Measurements from ENCODE around the gene MSRB2. TPM values are rescaled to one million over a fixed set of nuclear protein-coding genes. Genes with fewer than 3 reads are reported as not detected.
A peak's percentile ranks its signal among the peaks of the same experiment; 100 is the strongest.

MSRB2 gene
- total RNA-seq: 1 to 10 TPM; 6.0 to 9.7 TPM

DNA sequence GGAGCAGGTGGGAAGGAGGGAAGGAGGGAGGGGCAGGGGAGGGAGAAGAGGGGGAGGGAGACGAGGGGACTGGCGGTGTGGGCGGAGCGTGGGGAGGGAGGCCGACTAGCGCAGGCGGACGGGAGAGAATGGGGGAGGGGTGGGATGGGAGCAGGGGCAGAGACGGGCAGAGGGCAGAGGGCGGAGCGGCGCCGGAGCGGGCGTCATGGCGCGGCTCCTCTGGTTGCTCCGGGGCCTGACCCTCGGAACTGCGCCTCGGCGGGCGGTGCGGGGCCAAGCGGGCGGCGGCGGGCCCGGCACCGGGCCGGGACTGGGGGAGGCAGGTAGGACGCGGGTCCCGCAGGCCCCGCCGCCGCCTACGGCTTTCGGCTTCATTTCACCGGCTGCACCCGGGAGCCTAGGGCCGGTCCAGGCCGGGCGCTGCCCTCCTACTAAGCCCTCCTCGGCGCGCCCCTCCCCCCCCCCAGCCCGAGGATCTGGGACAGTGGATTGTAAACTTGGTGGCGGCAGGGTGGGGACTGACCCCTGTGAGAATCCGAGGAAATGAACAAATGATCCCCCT, at the start of gene MSRB2:
MSRB2 (plus strand) TSS at position 176 of the 562 bp plus-strand sequence; CDS start at position 206, 30 bp downstream.
- H3K27me3 Mint-ChIP-seq: peaks cover 19% of the 10 kb centered on the region
- DNase-seq (peak; percentile 88), ATAC-seq (peak; percentile 87)
- H3K36me3 Mint-ChIP-seq: no peaks in the 10 kb centered on the region
- H3K9me3 Mint-ChIP-seq (ENCODE audit: low read depth): no peaks in the 10 kb centered on the region
- peak within 1 kb of the TSS; percentile 83 for H3K27ac Mint-ChIP-seq
- H3K4me3 Mint-ChIP-seq: peak within 1 kb of the TSS; percentile 89
- CTCF ChIA-PET: no interaction called here
- H3K4me1 Mint-ChIP-seq: peaks cover 21% of the 10 kb centered on the region

DNA sequence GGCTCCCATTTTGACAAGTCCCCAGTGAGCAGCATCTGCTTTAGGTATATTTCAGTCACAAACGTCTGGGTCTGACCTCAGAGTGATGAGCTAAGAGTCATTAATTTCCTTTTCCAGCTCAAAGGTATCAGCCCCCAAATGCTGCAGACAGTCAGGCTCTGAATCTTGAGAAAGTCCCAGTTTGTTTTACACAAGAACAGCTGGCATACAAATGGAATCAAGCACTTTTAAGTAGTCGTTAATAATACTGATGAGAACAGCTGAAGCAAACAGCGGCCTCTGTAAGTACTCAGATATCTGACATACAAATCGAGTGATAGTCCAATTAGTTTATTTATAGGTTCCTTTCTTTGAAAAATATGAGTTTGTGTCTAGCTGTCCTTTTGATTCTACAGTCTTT, 49.4 kb upstream of the MSRB2 start:
- Mint-ChIP-seq H3K27ac (no peak overlapping the region), H3K36me3 (no peaks in the 10 kb centered on the region), H3K9me3 (ENCODE audit: low read depth) (no peaks in the 10 kb centered on the region), H3K4me1 (no peaks in the 10 kb centered on the region), H3K27me3 (peaks cover 5% of the 10 kb centered on the region), H3K4me3 (no peak overlapping the region)
- CTCF ChIA-PET: interaction anchor here (1.4 kb wide), 1 partner anchor 27 kb away, joined by 3 read pairs; no protein-coding TSS in a partner anchor
- ATAC-seq (no peak), DNase-seq (no peak)

DNA sequence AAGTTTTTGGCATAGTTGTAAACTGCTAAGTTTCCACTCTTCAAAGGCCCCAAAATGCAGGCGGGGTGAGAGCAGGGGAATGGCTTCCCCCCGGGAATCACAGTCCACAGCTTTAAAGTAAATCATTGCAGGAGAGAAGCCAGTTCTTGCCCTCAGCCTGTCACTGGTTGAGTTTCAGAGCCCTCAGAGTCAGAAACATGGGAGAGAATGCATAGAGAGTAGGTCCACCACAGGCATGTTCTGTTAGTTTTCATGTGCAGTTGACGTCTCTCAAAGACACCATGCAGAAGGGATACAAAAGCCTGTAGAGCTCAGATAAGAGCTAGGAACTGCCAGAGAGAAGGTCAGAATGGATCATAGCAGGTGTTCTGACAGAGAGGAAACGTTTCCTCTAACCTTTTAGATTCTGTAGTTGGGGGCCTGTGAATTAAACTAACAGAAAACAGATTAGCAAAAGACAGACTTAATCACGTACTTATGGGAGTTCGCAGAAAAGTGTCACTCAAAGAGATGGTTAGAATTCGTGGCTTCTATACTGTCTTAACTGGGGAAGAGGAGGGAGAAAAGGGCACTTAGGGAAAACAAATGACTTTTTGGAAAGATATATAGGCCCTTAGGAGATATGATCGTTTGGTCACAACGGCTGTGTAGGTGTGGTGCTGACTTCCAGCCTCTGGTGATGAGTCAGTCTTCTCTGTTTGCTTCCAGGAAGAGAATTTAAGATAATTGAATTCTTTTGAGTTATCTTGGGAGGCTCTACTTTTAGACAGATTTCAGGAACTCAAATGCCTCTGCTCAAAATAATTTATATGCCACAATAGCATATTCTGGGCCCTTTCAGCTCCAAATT, 48.0 kb upstream of the MSRB2 start:
- H3K36me3 Mint-ChIP-seq: no peaks in the 10 kb centered on the region
- peaks cover 11% of the 10 kb centered on the region for H3K27me3 Mint-ChIP-seq
- no peak for ATAC-seq
- DNase-seq: no peak
- H3K4me3 Mint-ChIP-seq: no peak overlapping the region
- CTCF ChIA-PET: no interaction called here
- no peaks in the 10 kb centered on the region for H3K4me1 Mint-ChIP-seq
- no peak overlapping the region for H3K27ac Mint-ChIP-seq
- H3K9me3 Mint-ChIP-seq (ENCODE audit: low read depth): no peaks in the 10 kb centered on the region

DNA sequence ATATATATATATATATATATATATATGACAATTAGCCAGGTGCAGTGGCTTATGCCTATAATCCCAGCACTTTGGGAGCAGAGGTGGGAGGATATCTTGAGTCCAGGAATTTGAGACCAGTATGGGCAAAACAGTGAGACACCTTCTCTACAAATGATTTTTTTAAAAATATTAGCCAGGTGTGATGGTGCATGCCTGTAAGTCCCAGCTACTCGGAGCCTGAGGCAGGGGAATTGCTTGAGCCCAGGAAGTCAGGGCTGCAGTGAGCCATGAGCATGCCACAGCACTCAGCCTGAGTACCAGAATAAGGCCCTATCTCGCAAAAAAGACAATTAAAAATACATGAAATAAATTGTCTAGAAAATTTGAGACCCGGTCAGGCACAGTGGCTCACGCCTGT, 47.2 kb upstream of the MSRB2 start:
- no peaks in the 10 kb centered on the region for H3K4me1 Mint-ChIP-seq
- no peak overlapping the region for H3K27ac Mint-ChIP-seq
- CTCF ChIA-PET: no interaction called here

DNA sequence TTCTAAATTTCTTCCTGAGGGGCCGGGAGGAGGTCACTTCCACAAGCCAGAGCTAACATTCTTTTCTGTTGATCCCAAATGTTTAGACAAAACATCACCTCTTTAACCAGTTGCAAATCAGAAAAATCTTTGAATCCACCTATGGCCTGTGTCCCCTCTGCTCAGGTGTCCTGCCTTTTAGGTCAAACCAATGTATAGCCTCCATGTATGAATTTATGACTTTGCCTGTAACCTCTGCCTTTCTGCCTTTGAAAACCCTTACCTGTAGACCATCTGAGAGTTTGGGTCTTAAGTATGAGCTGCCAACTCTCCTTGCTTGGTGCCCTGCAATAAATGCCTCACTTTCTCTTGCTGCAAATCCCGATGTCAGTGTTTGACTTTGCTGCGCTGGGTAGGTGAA, 44.1 kb upstream of the MSRB2 start:
- Mint-ChIP-seq H3K9me3 (ENCODE audit: low read depth) (no peaks in the 10 kb centered on the region), H3K36me3 (no peaks in the 10 kb centered on the region), H3K27me3 (peaks cover 22% of the 10 kb centered on the region), H3K4me3 (no peak overlapping the region), H3K27ac (no peak overlapping the region), H3K4me1 (no peaks in the 10 kb centered on the region)
- ATAC-seq (no peak), DNase-seq (no peak)
- CTCF ChIA-PET: no interaction called here

More for the DNA sequence above, 47.2 kb upstream of the MSRB2 start:
- Mint-ChIP-seq H3K4me3 (no peak overlapping the region), H3K27me3 (peaks cover 14% of the 10 kb centered on the region), H3K36me3 (no peaks in the 10 kb centered on the region), H3K9me3 (ENCODE audit: low read depth) (no peaks in the 10 kb centered on the region)
- DNase-seq (no peak), ATAC-seq (no peak)

DNA sequence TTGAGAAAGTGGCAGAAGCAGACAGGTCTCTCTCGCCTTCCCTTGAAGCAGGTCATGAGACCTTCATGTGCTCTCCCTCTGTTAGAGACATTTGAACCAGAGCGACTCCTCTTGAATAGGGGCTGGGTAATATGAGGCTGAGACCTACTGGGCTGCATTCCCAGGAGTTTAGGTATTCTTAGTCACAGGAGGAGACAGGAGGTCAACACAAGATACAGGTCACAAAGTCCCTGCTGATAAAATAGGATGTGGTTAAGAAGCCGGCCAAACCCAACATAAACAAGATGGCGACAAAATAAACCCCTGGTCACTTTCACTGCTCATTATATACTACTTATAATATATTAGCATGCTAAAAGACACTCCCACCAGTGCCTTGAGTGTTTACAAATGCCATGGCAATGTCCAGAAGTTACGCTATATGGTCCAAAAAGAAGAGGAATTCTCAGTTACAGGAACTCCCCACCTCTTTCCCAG, 43.5 kb upstream of the MSRB2 start:
- ATAC-seq: no peak
- DNase-seq: no peak
- CTCF ChIA-PET: no interaction called here
- Mint-ChIP-seq H3K4me3 (no peak overlapping the region), H3K9me3 (ENCODE audit: low read depth) (no peaks in the 10 kb centered on the region), H3K36me3 (no peaks in the 10 kb centered on the region), H3K4me1 (no peaks in the 10 kb centered on the region), H3K27ac (no peak overlapping the region), H3K27me3 (peaks cover 26% of the 10 kb centered on the region)

DNA sequence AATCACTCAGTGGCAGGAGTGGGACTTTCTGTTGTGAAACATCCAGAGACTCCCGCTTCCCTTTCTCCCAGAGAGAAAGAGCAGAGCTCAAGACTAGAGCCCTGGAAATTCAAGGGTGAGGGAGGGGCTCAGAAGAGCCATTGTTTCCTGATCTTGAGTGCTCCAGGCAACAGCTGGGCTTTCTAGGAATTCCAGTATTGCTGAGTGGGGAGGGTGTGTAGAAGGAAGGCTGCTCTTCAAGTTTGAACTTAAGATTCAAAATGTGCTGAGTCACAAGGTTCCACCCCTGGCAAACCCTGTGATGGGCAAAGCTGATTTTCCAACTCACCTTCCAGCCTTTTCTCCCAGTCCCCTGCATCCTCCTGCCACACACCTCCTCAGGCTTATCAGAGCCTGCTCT, 42.3 kb upstream of the MSRB2 start:
- H3K4me1 Mint-ChIP-seq: no peaks in the 10 kb centered on the region

DNA sequence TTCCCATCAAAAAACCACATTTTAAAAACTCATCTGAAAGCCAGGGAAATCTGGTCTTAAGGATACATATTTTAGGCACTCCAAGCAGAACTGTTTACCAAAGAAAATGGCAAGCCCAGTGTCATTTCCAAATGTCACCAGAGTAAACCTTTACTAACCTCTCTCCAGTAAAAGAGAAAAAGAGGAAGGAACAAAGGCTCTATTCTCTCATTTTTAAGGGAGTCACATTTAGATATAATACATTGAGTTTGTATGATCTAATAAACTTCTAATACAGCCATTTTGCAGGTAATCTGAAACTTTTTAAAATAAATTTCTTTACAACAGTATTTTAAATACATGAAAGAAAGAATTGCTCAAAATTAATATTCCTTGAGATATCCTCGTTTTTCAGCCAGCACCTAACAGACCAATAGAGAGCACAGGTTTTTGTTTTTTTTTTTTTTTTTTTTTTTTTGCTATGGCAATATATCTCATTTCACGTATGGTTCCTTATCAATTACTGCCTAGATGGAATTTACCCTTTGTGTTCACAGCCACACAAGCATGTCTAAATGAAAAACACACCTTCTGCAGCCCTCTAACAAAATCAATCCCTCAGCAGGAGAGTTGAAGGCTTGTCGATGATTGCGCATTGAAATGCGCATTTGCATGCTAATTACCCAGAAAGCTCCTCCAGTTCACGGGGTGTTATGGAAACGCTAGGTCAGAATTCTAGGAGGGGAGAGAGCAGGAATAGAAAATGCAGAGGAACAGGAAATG, 39.8 kb upstream of the MSRB2 start:
- Mint-ChIP-seq H3K4me1 (no peaks in the 10 kb centered on the region), H3K36me3 (no peaks in the 10 kb centered on the region), H3K9me3 (ENCODE audit: low read depth) (no peaks in the 10 kb centered on the region), H3K4me3 (no peak overlapping the region), H3K27me3 (peaks cover 41% of the 10 kb centered on the region), H3K27ac (no peak overlapping the region)
- no peak for DNase-seq
- ATAC-seq: no peak
- CTCF ChIA-PET: interaction anchor here (1.0 kb wide), 1 partner anchor 12 kb away, joined by 3 read pairs; no protein-coding TSS in a partner anchor

More for the DNA sequence above, 42.3 kb upstream of the MSRB2 start:
- Mint-ChIP-seq H3K36me3 (no peaks in the 10 kb centered on the region), H3K4me3 (no peak overlapping the region), H3K27me3 (peaks cover 31% of the 10 kb centered on the region), H3K27ac (no peak overlapping the region), H3K9me3 (ENCODE audit: low read depth) (no peaks in the 10 kb centered on the region)
- DNase-seq: no peak
- ATAC-seq: no peak
- CTCF ChIA-PET: no interaction called here

DNA sequence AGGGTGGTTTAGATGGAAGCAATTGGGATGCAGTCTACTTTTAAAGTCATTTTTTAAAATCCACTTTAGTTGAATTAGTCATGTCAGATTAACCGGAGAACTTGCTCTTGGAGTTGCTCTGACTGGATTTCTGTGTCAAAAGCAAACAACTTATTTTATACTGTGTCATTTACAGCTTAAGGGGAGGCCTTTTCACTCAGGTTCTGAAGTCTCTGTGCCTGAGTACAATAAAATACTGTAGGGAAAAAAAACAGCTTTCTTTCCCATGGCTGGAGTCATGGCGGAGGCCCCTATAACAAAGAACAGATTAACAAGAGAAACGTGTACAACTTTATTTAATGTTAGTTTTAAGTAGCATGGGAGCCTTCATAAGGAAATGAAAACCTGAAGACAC, 39.2 kb upstream of the MSRB2 start:
- H3K27ac Mint-ChIP-seq: no peak overlapping the region
- CTCF ChIA-PET: no interaction called here
- no peaks in the 10 kb centered on the region for H3K36me3 Mint-ChIP-seq
- H3K27me3 Mint-ChIP-seq: peaks cover 46% of the 10 kb centered on the region
- H3K4me1 Mint-ChIP-seq: no peaks in the 10 kb centered on the region
- H3K4me3 Mint-ChIP-seq: no peak overlapping the region
- DNase-seq: no peak
- no peak for ATAC-seq
- no peaks in the 10 kb centered on the region for H3K9me3 Mint-ChIP-seq (ENCODE audit: low read depth)

DNA sequence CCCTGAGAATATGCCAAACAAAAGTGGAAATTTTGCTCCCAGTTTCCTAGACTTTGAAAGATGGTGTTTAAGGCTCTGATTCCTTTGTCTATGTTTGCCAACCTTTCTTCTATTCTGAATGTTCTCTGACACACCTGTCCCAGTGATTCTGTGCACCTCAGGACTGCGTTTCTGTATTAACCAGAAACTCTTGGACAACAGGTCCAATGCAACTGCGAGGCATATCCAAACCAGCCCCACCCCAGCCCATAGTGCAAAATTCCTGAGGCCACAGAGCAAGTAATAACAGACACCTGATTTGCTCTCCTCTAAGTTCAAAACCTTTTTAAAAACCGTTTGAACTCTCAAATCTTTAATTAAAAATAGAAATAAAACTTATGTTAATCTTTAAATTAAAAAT, 37.0 kb upstream of the MSRB2 start:
- H3K27me3 Mint-ChIP-seq: peaks cover 38% of the 10 kb centered on the region
- DNase-seq (no peak), ATAC-seq (no peak)
- no peaks in the 10 kb centered on the region for H3K36me3 Mint-ChIP-seq
- CTCF ChIA-PET: interaction anchor here (1.0 kb wide), 1 partner anchor 1183 kb away, joined by 3 read pairs; no protein-coding TSS in a partner anchor
- H3K4me1 Mint-ChIP-seq: no peaks in the 10 kb centered on the region
- no peaks in the 10 kb centered on the region for H3K9me3 Mint-ChIP-seq (ENCODE audit: low read depth)
- no peak overlapping the region for H3K4me3 Mint-ChIP-seq
- H3K27ac Mint-ChIP-seq: no peak overlapping the region

DNA sequence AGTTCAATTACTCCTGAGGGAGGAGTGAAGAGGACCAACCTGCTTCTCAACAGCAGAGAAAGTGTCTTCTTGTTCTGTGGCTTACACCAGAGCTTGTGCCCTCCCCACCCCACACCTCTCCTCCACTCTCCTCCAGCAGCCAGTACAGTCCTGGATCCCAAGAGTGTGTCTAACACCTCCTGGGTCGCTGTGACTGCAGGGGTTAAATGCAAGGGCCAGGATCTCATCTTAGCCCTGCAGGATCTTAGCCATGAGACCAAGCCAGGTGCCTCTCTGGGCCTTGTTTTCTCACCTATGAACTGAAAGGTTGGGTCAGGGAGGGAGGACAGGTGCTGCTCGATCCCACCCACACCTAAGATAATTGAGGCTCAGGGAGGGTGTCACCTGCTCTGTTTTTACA, 34.5 kb upstream of the MSRB2 start:
- Mint-ChIP-seq H3K27ac (no peak overlapping the region), H3K4me1 (no peaks in the 10 kb centered on the region), H3K36me3 (no peaks in the 10 kb centered on the region), H3K27me3 (peaks cover 31% of the 10 kb centered on the region), H3K9me3 (ENCODE audit: low read depth) (no peaks in the 10 kb centered on the region), H3K4me3 (no peak overlapping the region)
- DNase-seq (no peak), ATAC-seq (no peak)
- CTCF ChIA-PET: no interaction called here

DNA sequence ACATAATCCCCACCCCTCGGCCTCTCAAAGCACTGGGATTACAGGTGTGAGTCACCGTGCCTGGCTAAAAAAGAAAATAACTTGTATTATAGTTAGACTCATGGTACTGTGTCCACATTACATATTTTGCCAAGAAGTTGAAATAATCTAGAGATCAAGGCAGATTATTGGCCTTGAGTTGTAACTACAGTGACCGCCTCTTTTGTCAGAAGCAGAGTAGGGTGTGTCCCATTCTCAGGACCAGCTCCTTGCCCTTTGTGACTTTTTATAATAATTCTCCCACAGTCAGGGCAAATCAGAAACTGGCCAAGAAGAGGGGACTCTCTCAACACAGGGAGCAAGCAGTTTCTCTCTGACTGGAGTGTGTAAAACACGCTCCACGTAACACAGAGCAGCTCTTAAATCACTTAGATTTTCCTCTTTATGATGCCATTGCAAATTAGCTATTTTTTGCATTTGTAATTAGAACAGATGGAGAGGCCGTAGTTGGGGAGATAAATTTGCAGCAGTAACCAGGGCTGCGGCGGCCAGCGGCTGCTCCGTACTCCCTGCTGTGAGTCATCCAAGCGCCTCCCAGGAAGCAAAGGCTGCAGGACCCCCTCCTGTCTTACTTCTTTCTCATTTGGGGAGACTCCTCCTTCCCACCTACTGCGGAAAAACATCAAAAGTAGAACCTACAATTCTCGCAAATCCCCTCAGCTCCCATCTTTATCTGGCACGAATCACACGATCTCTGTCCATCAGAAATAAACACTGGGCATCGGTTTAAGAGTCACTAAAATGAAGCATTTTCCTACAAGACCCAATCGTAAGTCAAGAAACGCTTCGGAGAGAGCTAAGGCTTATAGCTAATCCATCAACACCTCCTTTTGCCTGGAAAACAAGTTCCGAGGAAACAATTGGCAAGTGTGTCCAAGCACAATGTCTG, 32.1 kb upstream of the MSRB2 start:
- H3K4me3 Mint-ChIP-seq: no peak overlapping the region
- no peak overlapping the region for H3K27ac Mint-ChIP-seq
- CTCF ChIA-PET: no interaction called here
- DNase-seq (no peak), ATAC-seq (no peak)
- peaks cover 16% of the 10 kb centered on the region for H3K27me3 Mint-ChIP-seq
- no peaks in the 10 kb centered on the region for H3K9me3 Mint-ChIP-seq (ENCODE audit: low read depth)
- H3K4me1 Mint-ChIP-seq: no peaks in the 10 kb centered on the region
- no peaks in the 10 kb centered on the region for H3K36me3 Mint-ChIP-seq
